HL-60/S4 (cell line): ENCODE data around the gene CHCHD6.

ENCODE experiments used
- in situ Hi-C: fragments of 300-500 bp; cut with MboI; formaldehyde crosslinking; loops from 2 replicates; pipeline ENCODE4 v1.14.3; 2022; ENCODE audit warnings: low sequenced_read_pairs

The CHCHD6 gene

GRCh38 chr3:126816986-126817777 lies 113.1 kb downstream of the CHCHD6 start:
- in situ Hi-C loops, result no loop called here

GRCh38 chr3:126817781-126818180 lies 113.7 kb downstream of the CHCHD6 start:
- in situ Hi-C loops, result no loop called here

- in situ Hi-C loops, result no loop called here
Measured at GRCh38 chr3:126818400-126819095, 114.5 kb downstream of the CHCHD6 start.

- in situ Hi-C loops, result no loop called here
Measured at GRCh38 chr3:126826693-126827092, 122.7 kb downstream of the CHCHD6 start.

DNA sequence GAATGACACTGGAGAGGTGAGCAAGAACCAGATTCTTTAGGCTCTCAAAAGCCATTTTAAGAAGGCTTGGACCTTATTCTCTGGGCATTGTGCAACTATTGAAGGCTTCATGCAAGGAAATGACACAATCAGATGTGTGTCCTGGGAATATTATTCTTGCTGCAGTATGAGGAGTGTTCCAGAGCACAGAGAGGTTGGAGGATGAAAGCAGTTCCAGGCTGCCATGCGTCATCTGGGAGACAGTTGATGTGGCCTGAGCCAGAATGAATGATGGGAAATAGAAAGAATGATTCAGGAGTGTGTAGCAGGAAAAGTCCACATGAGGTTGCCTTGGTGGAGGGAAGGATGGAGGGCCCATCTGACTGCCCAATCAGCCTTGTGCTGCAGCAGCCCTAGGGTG lies 123.1 kb downstream of the CHCHD6 start:
- in situ Hi-C loops, result no loop called here

GRCh38 chr3:126828306-126828705 lies 124.3 kb downstream of the CHCHD6 start:
- in situ Hi-C loops, result no loop called here

GRCh38 chr3:126832933-126833332 lies 128.9 kb downstream of the CHCHD6 start:
- in situ Hi-C loops, result no loop called here

GRCh38 chr3:126834596-126835471 lies 130.8 kb downstream of the CHCHD6 start:
- in situ Hi-C loops, result no loop called here

DNA sequence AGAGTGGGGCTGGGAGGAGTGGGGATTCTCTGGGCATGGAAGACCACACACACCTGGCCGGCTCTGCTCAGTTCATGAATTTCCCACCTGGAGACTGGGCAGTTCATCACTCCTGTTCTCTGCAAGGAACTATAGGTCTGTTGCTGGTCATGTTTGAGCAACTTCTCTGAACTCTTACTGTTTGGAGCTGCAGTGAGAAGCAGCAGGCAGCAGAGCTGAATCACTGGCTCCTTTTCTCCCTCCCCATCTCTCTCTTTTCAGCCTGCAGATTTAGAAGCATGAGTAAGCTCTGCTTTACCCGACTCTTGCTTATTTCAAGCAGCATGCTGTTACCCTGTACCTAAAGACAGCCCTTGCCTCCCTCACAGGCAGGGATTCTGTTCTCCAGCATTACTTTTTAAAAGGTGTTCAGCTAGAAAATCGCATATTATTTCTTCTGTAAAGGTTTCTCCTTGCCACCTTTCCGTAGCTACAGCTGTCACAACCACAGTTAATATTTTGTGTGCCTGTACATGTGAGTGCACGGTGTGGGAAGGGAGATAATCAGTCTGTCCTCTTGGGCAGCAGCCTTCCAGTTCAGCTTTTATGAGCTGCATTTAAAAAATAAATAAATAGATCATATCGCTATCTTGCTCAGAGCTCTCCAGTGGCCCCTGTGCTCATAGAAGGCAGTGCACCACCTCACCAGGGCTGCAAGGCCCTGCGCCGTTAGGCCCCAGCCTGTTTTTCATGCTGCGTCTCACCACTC lies 131.6 kb downstream of the CHCHD6 start:
- in situ Hi-C loops, result no loop called here

DNA sequence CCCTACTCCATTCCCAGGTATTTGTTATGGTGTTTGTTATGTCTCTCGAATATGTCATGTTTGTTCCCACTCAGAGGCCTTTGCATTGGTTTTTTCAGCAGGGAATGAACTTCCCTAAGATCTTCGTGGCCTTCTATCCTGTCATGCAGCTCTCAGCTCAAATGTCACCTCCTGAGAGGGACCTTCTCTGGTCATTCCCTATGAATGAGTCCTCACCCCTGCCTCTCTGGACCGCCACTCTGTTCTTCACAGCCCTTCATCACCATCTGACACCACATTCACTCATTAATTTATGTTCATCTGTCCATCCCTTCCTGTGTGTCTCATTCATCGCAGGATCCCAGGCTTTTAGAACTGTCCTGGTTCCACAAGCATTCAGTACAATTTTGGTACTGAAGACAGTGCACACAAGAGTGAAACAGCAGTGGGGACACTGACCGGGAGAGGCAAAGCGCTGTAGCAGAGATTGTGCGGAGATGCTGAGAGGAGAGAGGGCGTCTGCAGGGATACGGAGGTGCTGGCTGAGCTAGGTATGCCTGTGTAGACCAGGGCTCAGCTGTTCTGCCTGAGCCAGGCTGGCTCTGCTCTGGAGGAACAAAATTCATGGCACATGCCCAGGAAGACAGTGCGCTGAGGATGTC lies 132.3 kb downstream of the CHCHD6 start:
- in situ Hi-C loops, result no loop called here

GRCh38 chr3:126837773-126838172 lies 133.7 kb downstream of the CHCHD6 start:
- in situ Hi-C loops, result no loop called here

DNA sequence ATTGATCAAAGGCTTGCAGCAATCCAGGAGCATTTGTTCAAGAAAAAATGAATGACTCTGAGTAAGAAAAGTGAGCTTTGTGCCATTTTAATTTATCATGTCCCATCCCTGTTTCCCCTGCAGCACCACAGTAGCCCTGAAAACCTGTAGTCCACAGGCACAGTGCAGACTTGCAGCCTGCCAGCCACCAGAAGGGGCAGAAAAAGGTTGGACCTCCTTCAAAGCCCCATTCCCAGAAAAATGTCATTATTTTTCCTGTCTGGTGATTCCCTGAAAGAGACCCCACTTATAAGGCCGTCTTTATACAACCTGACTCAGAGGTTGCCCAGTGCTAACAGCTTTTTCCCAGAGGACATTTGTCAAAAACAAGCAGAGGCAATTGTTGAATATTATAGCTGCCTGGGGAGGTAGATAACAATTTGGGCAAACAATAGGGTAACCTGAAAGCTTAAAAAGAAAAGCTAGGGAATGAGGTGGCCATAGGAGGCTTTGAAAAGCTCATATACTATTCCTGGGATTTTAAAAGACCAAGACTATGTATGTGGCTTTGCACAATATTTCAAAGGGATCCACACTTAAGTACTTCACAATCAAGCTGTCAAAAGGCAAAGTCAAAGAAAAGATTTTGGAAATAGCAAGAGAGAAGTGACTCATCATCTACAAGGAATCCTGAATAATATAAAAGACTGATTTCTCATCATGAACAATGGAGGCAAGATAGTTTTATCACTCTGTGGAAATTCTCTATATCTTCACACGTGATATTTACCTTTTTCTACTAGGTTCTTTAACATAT lies 142.1 kb downstream of the CHCHD6 start:
- in situ Hi-C loops, result no loop called here

- in situ Hi-C loops, result no loop called here
Measured at GRCh38 chr3:126847061-126847460, 143.0 kb downstream of the CHCHD6 start.

GRCh38 chr3:126848991-126849390 lies 145.0 kb downstream of the CHCHD6 start:
- in situ Hi-C loops, result no loop called here

DNA sequence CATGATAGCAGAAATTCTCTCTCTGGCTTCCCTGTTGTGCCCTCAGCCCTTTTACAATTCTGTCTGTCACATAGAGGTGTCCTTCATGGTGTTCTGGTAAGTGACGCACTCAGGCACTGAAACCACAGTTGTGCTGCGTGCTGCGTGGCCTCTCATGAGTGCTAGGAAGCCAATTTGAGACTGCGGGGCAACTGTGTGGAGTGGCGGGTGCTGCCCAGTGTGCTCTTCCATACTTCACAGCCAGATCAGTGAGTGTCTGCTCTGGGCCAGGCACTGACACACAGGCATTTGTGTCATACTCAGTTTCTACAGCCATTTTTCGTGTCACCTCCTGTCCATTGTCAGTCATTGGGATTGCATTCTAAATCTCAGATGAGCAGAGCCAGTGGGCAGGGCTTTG lies 145.7 kb downstream of the CHCHD6 start:
- in situ Hi-C loops, result no loop called here

GRCh38 chr3:126850370-126851085 lies 146.5 kb downstream of the CHCHD6 start:
- in situ Hi-C loops, result no loop called here

DNA sequence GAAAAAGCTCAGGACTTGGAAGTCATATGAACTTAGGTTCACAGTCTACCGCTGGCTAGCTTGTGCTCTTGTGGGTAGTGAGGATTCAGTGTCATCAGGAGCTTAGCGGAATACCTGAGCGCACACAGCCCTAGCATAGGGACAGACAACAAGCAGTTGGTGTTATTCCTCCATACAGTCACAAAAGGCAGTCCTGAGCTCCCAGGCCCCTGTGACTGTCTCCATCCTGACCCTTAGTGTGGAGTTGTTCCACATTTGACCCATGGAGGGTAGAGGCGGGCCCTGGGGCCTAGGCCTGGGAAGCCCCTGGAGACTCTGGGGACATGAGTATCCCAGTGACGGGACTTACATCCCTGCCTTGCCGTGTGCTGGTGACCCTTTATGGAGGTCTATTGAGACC lies 147.3 kb downstream of the CHCHD6 start:
- in situ Hi-C loops, result no loop called here

- in situ Hi-C loops, result no loop called here
Measured at GRCh38 chr3:126851934-126852333, 147.9 kb downstream of the CHCHD6 start.

- in situ Hi-C loops, result no loop called here
Measured at GRCh38 chr3:126852511-126852910, 148.5 kb downstream of the CHCHD6 start.
